Measurements from ENCODE around the gene AIFM3.

The AIFM3 gene

GRCh38 chr22:21013657-21014201, 46.7 kb downstream of the AIFM3 start:
- no peak for TF ChIP-seq EZH2phosphoT487 (IDR thresholded peaks at IDR 0.05; ENCODE audit: borderline replicate concordance)
- no peak for TF ChIP-seq CTCF (conservative IDR thresholded peaks at IDR 0.05; ENCODE audit: low read length)
- H3K27me3 ChIP-seq (ENCODE audit: insufficient read depth, low read length, poor library complexity, severe bottlenecking), result no peaks in the 10 kb centered on the region
- H3F3A ChIP-seq (ENCODE audit: low read depth), result no peaks in the 10 kb centered on the region
- H3K9me2 ChIP-seq (replicated peaks; ENCODE audit: low read depth, low read length), result no peaks in the 10 kb centered on the region
- no peaks in the 10 kb centered on the region for H3K4me1 ChIP-seq (ENCODE audit: insufficient read depth, low read length, poor library complexity, severe bottlenecking)
- H4K20me1 ChIP-seq (ENCODE audit: insufficient read depth, low read length, poor library complexity, severe bottlenecking), result no peaks in the 10 kb centered on the region
- H2AFZ ChIP-seq (ENCODE audit: low read length), result no peak overlapping the region
- no peaks in the 10 kb centered on the region for H3K36me3 ChIP-seq (ENCODE audit: insufficient read depth, low read length)
- H3K79me2 ChIP-seq (ENCODE audit: insufficient read depth, low read length), result no peaks in the 10 kb centered on the region
- H3K4me2 ChIP-seq (ENCODE audit: low read depth, low read length, poor library complexity, severe bottlenecking), result peak overlapping the region; percentile 40
- H3K9ac ChIP-seq (ENCODE audit: low read depth, low read length, poor library complexity, severe bottlenecking), result no peak overlapping the region
- H3K4me3 ChIP-seq (ENCODE audit: low read length, poor library complexity, severe bottlenecking), result no peak overlapping the region
- H3K9me3 ChIP-seq (ENCODE audit: insufficient read depth, low read depth, low read length), result no peaks in the 10 kb centered on the region

GRCh38 chr22:21014202-21014725, 47.2 kb downstream of the AIFM3 start:
- H3F3A ChIP-seq (ENCODE audit: low read depth), result no peaks in the 10 kb centered on the region
- H3K4me1 ChIP-seq (ENCODE audit: insufficient read depth, low read length, poor library complexity, severe bottlenecking), result no peaks in the 10 kb centered on the region
- peak overlapping the region; percentile 40 for H3K4me2 ChIP-seq (ENCODE audit: low read depth, low read length, poor library complexity, severe bottlenecking)
- no peaks in the 10 kb centered on the region for H3K27me3 ChIP-seq (ENCODE audit: insufficient read depth, low read length, poor library complexity, severe bottlenecking)
- H3K9me2 ChIP-seq (replicated peaks; ENCODE audit: low read depth, low read length), result no peaks in the 10 kb centered on the region
- no peak overlapping the region for H3K4me3 ChIP-seq (ENCODE audit: low read length, poor library complexity, severe bottlenecking)
- H4K20me1 ChIP-seq (ENCODE audit: insufficient read depth, low read length, poor library complexity, severe bottlenecking), result no peaks in the 10 kb centered on the region
- no peak overlapping the region for H3K9ac ChIP-seq (ENCODE audit: low read depth, low read length, poor library complexity, severe bottlenecking)
- no peaks in the 10 kb centered on the region for H3K79me2 ChIP-seq (ENCODE audit: insufficient read depth, low read length)
- H2AFZ ChIP-seq (ENCODE audit: low read length), result no peak overlapping the region
- TF ChIP-seq CTCF (conservative IDR thresholded peaks at IDR 0.05; ENCODE audit: low read length) (no peak), EZH2phosphoT487 (IDR thresholded peaks at IDR 0.05; ENCODE audit: borderline replicate concordance) (no peak)
- H3K9me3 ChIP-seq (ENCODE audit: insufficient read depth, low read depth, low read length), result no peaks in the 10 kb centered on the region
- no peaks in the 10 kb centered on the region for H3K36me3 ChIP-seq (ENCODE audit: insufficient read depth, low read length)

GRCh38 chr22:21014726-21015465, 47.8 kb downstream of the AIFM3 start, which contains the start of gene P2RX6:
P2RX6 (plus strand) TSS chr22:21015165; CDS start chr22:21015175, 10 bp downstream.
- no peaks in the 10 kb centered on the region for H3K27me3 ChIP-seq (ENCODE audit: insufficient read depth, low read length, poor library complexity, severe bottlenecking)
- H3K36me3 ChIP-seq (ENCODE audit: insufficient read depth, low read length), result no peaks in the 10 kb centered on the region
- H3F3A ChIP-seq (ENCODE audit: low read depth), result no peaks in the 10 kb centered on the region
- H3K9me3 ChIP-seq (ENCODE audit: insufficient read depth, low read depth, low read length), result no peaks in the 10 kb centered on the region
- H3K4me1 ChIP-seq (ENCODE audit: insufficient read depth, low read length, poor library complexity, severe bottlenecking), result no peaks in the 10 kb centered on the region
- H2AFZ ChIP-seq (ENCODE audit: low read length), result no peak within 1 kb of the TSS
- no peak for TF ChIP-seq EZH2phosphoT487 (IDR thresholded peaks at IDR 0.05; ENCODE audit: borderline replicate concordance)
- no peak for TF ChIP-seq CTCF (conservative IDR thresholded peaks at IDR 0.05; ENCODE audit: low read length)
- no peak within 1 kb of the TSS for H3K9ac ChIP-seq (ENCODE audit: low read depth, low read length, poor library complexity, severe bottlenecking)
- H3K9me2 ChIP-seq (replicated peaks; ENCODE audit: low read depth, low read length), result no peaks in the 10 kb centered on the region
- no peak within 1 kb of the TSS for H3K4me3 ChIP-seq (ENCODE audit: low read length, poor library complexity, severe bottlenecking)
- no peaks in the 10 kb centered on the region for H4K20me1 ChIP-seq (ENCODE audit: insufficient read depth, low read length, poor library complexity, severe bottlenecking)
- H3K79me2 ChIP-seq (ENCODE audit: insufficient read depth, low read length), result no peaks in the 10 kb centered on the region
- peak within 1 kb of the TSS; percentile 40 for H3K4me2 ChIP-seq (ENCODE audit: low read depth, low read length, poor library complexity, severe bottlenecking)
